GM23338 (cell line): ENCODE data around the gene OR5C1.

ENCODE experiments used
- CREB1 ChIP-seq: fragments of 250-450 bp; sonication (Bioruptor Pico); IDR thresholded peaks from 2 replicates; pipeline ENCODE4 v1.5.0; 2020; ENCODE audit warnings: low read depth, mild to moderate bottlenecking, moderate library complexity
- ETS1 ChIP-seq: IDR thresholded peaks from 2 replicates; pipeline ENCODE4 v1.6.1; 2016; ENCODE audit warnings: antibody characterized with exemption
- EZH2 ChIP-seq: fragments of 200-600 bp; sonication (generic); IDR thresholded peaks from one replicate; pipeline ENCODE4 v1.8.0; 2017; ENCODE audit warnings: antibody characterized with exemption, mild to moderate bottlenecking, low read depth; ENCODE audit not compliant: unreplicated experiment
- EZH2phosphoT487 ChIP-seq: fragments of 200-600 bp; sonication (generic); IDR thresholded peaks from one replicate; pipeline ENCODE4 v1.8.1; 2018; ENCODE audit warnings: antibody characterized with exemption; ENCODE audit not compliant: unreplicated experiment
- JUNB ChIP-seq: IDR thresholded peaks from one replicate; pipeline ENCODE4 v1.6.1; 2016; ENCODE audit warnings: antibody characterized with exemption; ENCODE audit not compliant: unreplicated experiment
- NANOG ChIP-seq: IDR thresholded peaks from 2 replicates; pipeline ENCODE4 v1.6.1; 2016; ENCODE audit warnings: antibody characterized with exemption, borderline replicate concordance
- POLR2AphosphoS5 ChIP-seq: IDR thresholded peaks from 2 replicates; pipeline ENCODE4 v1.6.1; 2016; ENCODE audit warnings: antibody characterized with exemption, low read depth
- REST ChIP-seq: IDR thresholded peaks from one replicate; pipeline ENCODE4 v1.6.1; 2018; ENCODE audit warnings: antibody characterized with exemption; ENCODE audit not compliant: unreplicated experiment
- STAT1 ChIP-seq: IDR thresholded peaks from one replicate; pipeline ENCODE4 v1.6.1; 2016; ENCODE audit warnings: antibody characterized with exemption; ENCODE audit not compliant: unreplicated experiment
- ZNF114 ChIP-seq: fragments of 250-450 bp; sonication (Bioruptor Pico); IDR thresholded peaks from 2 replicates; pipeline ENCODE4 v1.5.0; 2020; ENCODE audit warnings: mild to moderate bottlenecking, moderate library complexity
- ZNF331 ChIP-seq: fragments of 250-450 bp; sonication (Bioruptor Pico); IDR thresholded peaks from 2 replicates; pipeline ENCODE4 v1.5.0; 2020; ENCODE audit warnings: low read depth, mild to moderate bottlenecking, moderate library complexity
- TF ChIP-seq, protein P1 (sequence below), 2 experiments: fragments of 200-600 bp in 1 of 2; sonication (generic) in 1 of 2; conservative IDR thresholded peaks; 2 replicates each; pipeline versions ENCODE4 v1.5.1 to v1.6.1; 2016 to 2017; ENCODE audit warnings: antibody characterized with exemption in 2 of 2, low read depth in 2 of 2, mild to moderate bottlenecking in 2 of 2, moderate library complexity in 1 of 2
- TF ChIP-seq, protein P2 (sequence below): fragments of 250-450 bp; sonication (Bioruptor Pico); IDR thresholded peaks from 2 replicates; pipeline ENCODE4 v1.5.0; 2020; ENCODE audit warnings: mild to moderate bottlenecking, moderate library complexity

DNA sequence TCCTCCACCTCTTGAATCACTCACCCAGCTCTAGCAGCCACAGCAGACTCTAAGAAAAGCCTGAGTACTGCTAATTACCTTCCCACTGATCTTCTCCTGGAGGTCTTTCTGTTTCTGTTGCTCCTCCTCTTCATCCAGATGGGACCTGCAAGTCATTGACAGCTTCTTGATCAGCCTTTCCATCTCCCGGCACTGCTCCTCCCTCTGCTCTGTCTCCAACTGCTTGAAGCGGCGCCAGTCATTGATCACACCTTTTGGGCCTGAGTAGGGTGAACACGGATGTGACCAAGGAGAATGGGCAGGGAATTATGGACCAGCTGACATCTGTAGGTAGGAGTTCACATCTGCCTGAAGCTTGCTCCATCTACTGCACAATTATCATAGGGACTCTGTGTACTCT lies 34.2 kb downstream of the OR5C1 start:
- TF ChIP-seq, protein P1, sequence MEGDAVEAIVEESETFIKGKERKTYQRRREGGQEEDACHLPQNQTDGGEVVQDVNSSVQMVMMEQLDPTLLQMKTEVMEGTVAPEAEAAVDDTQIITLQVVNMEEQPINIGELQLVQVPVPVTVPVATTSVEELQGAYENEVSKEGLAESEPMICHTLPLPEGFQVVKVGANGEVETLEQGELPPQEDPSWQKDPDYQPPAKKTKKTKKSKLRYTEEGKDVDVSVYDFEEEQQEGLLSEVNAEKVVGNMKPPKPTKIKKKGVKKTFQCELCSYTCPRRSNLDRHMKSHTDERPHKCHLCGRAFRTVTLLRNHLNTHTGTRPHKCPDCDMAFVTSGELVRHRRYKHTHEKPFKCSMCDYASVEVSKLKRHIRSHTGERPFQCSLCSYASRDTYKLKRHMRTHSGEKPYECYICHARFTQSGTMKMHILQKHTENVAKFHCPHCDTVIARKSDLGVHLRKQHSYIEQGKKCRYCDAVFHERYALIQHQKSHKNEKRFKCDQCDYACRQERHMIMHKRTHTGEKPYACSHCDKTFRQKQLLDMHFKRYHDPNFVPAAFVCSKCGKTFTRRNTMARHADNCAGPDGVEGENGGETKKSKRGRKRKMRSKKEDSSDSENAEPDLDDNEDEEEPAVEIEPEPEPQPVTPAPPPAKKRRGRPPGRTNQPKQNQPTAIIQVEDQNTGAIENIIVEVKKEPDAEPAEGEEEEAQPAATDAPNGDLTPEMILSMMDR (conservative IDR thresholded peaks at IDR 0.05; ENCODE audit: low read depth in 2 of 2), result no peak
- TF ChIP-seq EZH2 (no peak), POLR2AphosphoS5 (no peak), CREB1 (CRISPR knock-in tag) (no peak), JUNB (no peak), REST (no peak), EZH2phosphoT487 (no peak), ETS1 (no peak), STAT1 (no peak), ZNF114 (CRISPR knock-in tag) (no peak), NANOG (no peak), ZNF331 (no peak)
- TF ChIP-seq, protein P2, sequence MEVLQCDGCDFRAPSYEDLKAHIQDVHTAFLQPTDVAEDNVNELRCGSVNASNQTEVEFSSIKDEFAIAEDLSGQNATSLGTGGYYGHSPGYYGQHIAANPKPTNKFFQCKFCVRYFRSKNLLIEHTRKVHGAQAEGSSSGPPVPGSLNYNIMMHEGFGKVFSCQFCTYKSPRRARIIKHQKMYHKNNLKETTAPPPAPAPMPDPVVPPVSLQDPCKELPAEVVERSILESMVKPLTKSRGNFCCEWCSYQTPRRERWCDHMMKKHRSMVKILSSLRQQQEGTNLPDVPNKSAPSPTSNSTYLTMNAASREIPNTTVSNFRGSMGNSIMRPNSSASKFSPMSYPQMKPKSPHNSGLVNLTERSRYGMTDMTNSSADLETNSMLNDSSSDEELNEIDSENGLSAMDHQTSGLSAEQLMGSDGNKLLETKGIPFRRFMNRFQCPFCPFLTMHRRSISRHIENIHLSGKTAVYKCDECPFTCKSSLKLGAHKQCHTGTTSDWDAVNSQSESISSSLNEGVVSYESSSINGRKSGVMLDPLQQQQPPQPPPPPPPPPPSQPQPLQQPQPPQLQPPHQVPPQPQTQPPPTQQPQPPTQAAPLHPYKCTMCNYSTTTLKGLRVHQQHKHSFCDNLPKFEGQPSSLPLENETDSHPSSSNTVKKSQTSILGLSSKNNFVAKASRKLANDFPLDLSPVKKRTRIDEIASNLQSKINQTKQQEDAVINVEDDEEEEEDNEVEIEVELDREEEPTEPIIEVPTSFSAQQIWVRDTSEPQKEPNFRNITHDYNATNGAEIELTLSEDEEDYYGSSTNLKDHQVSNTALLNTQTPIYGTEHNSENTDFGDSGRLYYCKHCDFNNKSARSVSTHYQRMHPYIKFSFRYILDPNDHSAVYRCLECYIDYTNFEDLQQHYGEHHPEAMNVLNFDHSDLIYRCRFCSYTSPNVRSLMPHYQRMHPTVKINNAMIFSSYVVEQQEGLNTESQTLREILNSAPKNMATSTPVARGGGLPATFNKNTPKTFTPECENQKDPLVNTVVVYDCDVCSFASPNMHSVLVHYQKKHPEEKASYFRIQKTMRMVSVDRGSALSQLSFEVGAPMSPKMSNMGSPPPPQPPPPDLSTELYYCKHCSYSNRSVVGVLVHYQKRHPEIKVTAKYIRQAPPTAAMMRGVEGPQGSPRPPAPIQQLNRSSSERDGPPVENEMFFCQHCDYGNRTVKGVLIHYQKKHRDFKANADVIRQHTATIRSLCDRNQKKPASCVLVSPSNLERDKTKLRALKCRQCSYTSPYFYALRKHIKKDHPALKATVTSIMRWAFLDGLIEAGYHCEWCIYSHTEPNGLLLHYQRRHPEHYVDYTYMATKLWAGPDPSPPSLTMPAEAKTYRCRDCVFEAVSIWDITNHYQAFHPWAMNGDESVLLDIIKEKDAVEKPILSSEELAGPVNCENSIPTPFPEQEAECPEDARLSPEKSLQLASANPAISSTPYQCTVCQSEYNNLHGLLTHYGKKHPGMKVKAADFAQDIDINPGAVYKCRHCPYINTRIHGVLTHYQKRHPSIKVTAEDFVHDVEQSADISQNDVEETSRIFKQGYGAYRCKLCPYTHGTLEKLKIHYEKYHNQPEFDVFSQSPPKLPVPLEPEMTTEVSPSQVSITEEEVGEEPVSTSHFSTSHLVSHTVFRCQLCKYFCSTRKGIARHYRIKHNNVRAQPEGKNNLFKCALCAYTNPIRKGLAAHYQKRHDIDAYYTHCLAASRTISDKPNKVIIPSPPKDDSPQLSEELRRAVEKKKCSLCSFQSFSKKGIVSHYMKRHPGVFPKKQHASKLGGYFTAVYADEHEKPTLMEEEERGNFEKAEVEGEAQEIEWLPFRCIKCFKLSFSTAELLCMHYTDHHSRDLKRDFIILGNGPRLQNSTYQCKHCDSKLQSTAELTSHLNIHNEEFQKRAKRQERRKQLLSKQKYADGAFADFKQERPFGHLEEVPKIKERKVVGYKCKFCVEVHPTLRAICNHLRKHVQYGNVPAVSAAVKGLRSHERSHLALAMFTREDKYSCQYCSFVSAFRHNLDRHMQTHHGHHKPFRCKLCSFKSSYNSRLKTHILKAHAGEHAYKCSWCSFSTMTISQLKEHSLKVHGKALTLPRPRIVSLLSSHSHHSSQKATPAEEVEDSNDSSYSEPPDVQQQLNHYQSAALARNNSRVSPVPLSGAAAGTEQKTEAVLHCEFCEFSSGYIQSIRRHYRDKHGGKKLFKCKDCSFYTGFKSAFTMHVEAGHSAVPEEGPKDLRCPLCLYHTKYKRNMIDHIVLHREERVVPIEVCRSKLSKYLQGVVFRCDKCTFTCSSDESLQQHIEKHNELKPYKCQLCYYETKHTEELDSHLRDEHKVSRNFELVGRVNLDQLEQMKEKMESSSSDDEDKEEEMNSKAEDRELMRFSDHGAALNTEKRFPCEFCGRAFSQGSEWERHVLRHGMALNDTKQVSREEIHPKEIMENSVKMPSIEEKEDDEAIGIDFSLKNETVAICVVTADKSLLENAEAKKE (CRISPR knock-in tag), result no peak
